GM12891 (cell line): Measurements from ENCODE around the gene PREX1.

Experiments used
- PAX5 ChIP-seq: IDR thresholded peaks from 2 replicates; pipeline ENCODE4 v1.6.1; 2011; ENCODE audit warnings: low read length, moderate library complexity, mild to moderate bottlenecking; ENCODE audit not compliant: insufficient read depth, severe bottlenecking
- POLR2A ChIP-seq: IDR thresholded peaks from 2 replicates; pipeline ENCODE4 v1.6.1; 2011; ENCODE audit warnings: low read depth, low read length, control low read depth
- POLR2AphosphoS5 ChIP-seq: IDR thresholded peaks from 2 replicates; pipeline ENCODE4 v1.6.1; 2011; ENCODE audit warnings: low read depth, low read length, control low read depth
- POU2F2 ChIP-seq: IDR thresholded peaks from 2 replicates; pipeline ENCODE4 v1.6.1; 2011; ENCODE audit warnings: low read depth, mild to moderate bottlenecking, control low read depth, low read length, moderate library complexity
- SPI1 ChIP-seq: IDR thresholded peaks from 2 replicates; pipeline ENCODE4 v1.6.1; 2011; ENCODE audit warnings: low read depth, low read length, control low read depth
- TAF1 ChIP-seq: IDR thresholded peaks from 2 replicates; pipeline ENCODE4 v1.6.1; 2011; ENCODE audit warnings: low read depth, low read length, control low read depth

DNA sequence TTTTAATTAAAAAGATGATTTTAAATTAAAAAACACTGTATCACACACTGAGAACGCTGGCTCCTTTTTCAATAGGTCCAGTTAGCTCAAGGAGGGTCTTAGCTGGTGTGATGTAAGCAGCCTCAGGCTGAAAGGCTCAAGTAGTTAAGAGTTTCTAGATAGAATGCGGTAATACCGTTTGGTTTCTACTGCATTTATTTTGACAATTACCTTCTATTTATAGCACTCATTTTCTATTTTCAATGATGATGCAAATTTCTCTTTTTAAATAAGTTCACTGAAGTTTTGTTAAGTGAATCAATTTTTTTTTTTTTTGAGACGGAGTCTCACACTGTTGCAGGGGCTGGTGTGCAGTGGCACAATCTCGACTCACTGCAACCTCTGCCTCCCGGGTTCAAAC, 87.1 kb downstream of the PREX1 start:
- no peak for TF ChIP-seq POLR2A
- TF ChIP-seq POLR2AphosphoS5 = no peak
- no peak for TF ChIP-seq TAF1
- no peak for TF ChIP-seq SPI1
- no peak for TF ChIP-seq PAX5
- TF ChIP-seq POU2F2 = no peak
